CD14-positive monocyte (primary cell): ENCODE measurements around the gene TUBE1. TPM values are rescaled to one million over a fixed set of nuclear protein-coding genes. Genes with fewer than 3 reads are reported as not detected.

ENCODE experiments used
- DNase-seq, 3 donors: peaks; one replicate each; pipeline ENCODE4 v3.0.0-alpha.2; 2011 to 2022
- H2AFZ ChIP-seq: 2 replicates; pipeline ENCODE4 v1.6.0; 2012; ENCODE audit warnings: mild to moderate bottlenecking, low read depth, low read length, inconsistent platforms; ENCODE audit not compliant: insufficient read depth, poor library complexity, severe bottlenecking
- H3K27ac ChIP-seq, 2 donors: 1 replicate in 1 of 2; 2 replicates in 1 of 2; pipeline ENCODE4 v1.5.1; 2012 to 2013; ENCODE audit warnings: low read length in 2 of 2, control low read depth in 1 of 2, inconsistent platforms in 1 of 2, low read depth in 1 of 2, mild to moderate bottlenecking in 1 of 2
- H3K27me3 ChIP-seq, 2 donors: one replicate each; pipeline versions ENCODE4 v1.6.0 to v1.6.1; 2011 to 2013; ENCODE audit warnings: low read length in 2 of 2; ENCODE audit not compliant: control insufficient read depth in 2 of 2, insufficient read depth in 2 of 2
- H3K36me3 ChIP-seq, 2 donors: replicated peaks in 1 of 2; 1 replicate in 1 of 2; 2 replicates in 1 of 2; pipeline versions ENCODE4 v1.5.1 to v1.6.1; 2012 to 2013; ENCODE audit warnings: low read length in 2 of 2, control low read depth in 1 of 2, inconsistent platforms in 1 of 2, mild to moderate bottlenecking in 1 of 2; ENCODE audit not compliant: insufficient read depth in 2 of 2, control insufficient read depth in 1 of 2
- H3K4me1 ChIP-seq, 2 donors: 1 replicate in 1 of 2; 2 replicates in 1 of 2; pipeline versions ENCODE4 v1.5.1 to v1.6.1; 2012 to 2013; ENCODE audit warnings: low read length in 2 of 2, control low read depth in 1 of 2, inconsistent platforms in 1 of 2, mild to moderate bottlenecking in 1 of 2, moderate library complexity in 1 of 2; ENCODE audit not compliant: insufficient read depth in 2 of 2, control insufficient read depth in 1 of 2
- H3K4me2 ChIP-seq: replicated peaks from 2 replicates; pipeline ENCODE3; 2012; ENCODE audit warnings: low read length, moderate library complexity, mild to moderate bottlenecking; ENCODE audit not compliant: poor library complexity, severe bottlenecking; ENCODE audit errors: extremely low read depth
- H3K4me3 ChIP-seq, 3 experiments: fragments of 200-600 bp in 1 of 3; sonication (generic) in 1 of 3; replicated peaks in 1 of 3; 1 replicate in 2 of 3; 2 replicates in 1 of 3; pipeline ENCODE4 v1.5.1; 2011 to 2013; ENCODE audit warnings: low read length in 3 of 3, mild to moderate bottlenecking in 3 of 3, control low read depth in 2 of 3, low read depth in 2 of 3, inconsistent platforms in 1 of 3, moderate library complexity in 1 of 3
- H3K79me2 ChIP-seq: 2 replicates; pipeline ENCODE4 v1.6.0; 2012; ENCODE audit warnings: mild to moderate bottlenecking, control low read depth, inconsistent platforms, low read length, moderate library complexity; ENCODE audit not compliant: insufficient read depth
- H3K9ac ChIP-seq: 2 replicates; pipeline ENCODE4 v1.6.0; 2017; ENCODE audit warnings: low read length, mild to moderate bottlenecking; ENCODE audit not compliant: insufficient read depth, poor library complexity, severe bottlenecking
- H3K9me3 ChIP-seq, 2 donors: replicated peaks in 1 of 2; 1 replicate in 1 of 2; 2 replicates in 1 of 2; pipeline versions ENCODE4 v1.5.1 to v1.6.1; 2012 to 2013; ENCODE audit warnings: low read length in 2 of 2, control low read depth in 1 of 2; ENCODE audit not compliant: control insufficient read depth in 1 of 2, insufficient read depth in 1 of 2
- H4K20me1 ChIP-seq: 2 replicates; pipeline ENCODE4 v1.6.0; 2012; ENCODE audit warnings: mild to moderate bottlenecking, low read length, control low read depth, moderate library complexity; ENCODE audit not compliant: insufficient read depth
- H3K27ac Mint-ChIP-seq, 7 donors: one replicate each; pipeline ENCODE4 v1.8.0; 2020; ENCODE audit warnings: mild to moderate bottlenecking in 7 of 7, mixed read lengths in 7 of 7, moderate library complexity in 6 of 7, inconsistent platforms in 2 of 7
- H3K27me3 Mint-ChIP-seq, 3 donors: one replicate each; pipeline ENCODE4 v1.8.0; 2021 to 2022; ENCODE audit warnings: low read depth in 3 of 3, mild to moderate bottlenecking in 3 of 3, mixed read lengths in 3 of 3, moderate library complexity in 3 of 3, inconsistent platforms in 1 of 3
- H3K36me3 Mint-ChIP-seq, 2 donors: one replicate each; pipeline ENCODE4 v1.8.0; 2020; ENCODE audit warnings: mixed read lengths in 2 of 2, inconsistent platforms in 1 of 2, mild to moderate bottlenecking in 1 of 2
- H3K4me1 Mint-ChIP-seq: one replicate; pipeline ENCODE4 v1.8.0; 2020; ENCODE audit warnings: mild to moderate bottlenecking, mixed read lengths
- H3K4me3 Mint-ChIP-seq, 2 donors: one replicate each; pipeline ENCODE4 v1.8.0; 2020; ENCODE audit warnings: mild to moderate bottlenecking in 2 of 2, mixed read lengths in 2 of 2, moderate library complexity in 1 of 2
- H3K9me3 Mint-ChIP-seq, 7 donors: one replicate each; pipeline ENCODE4 v1.8.0; 2020 to 2022; ENCODE audit warnings: mixed read lengths in 7 of 7, mild to moderate bottlenecking in 6 of 7, moderate library complexity in 6 of 7, inconsistent platforms in 2 of 7
- CTCF ChIP-seq: fragments of 200-600 bp; IDR thresholded peaks from one replicate; pipeline ENCODE4 v1.8.0; 2022; ENCODE audit warnings: antibody characterized with exemption, mild to moderate bottlenecking
- WGBS: methylation state at CpG from one replicate; pipeline ENCODE4 v1.1.5; 2013; ENCODE audit warnings: missing lambda C conversion rate; ENCODE audit not compliant: insufficient coverage; 5-methylcytosine and 5-hydroxymethylcytosine counted together
- intact Hi-C, 2 donors: fragments of 100-400 bp; cut with micrococcal nuclease; formaldehyde crosslinking; loops; one replicate each; pipeline versions ENCODE4 v1.15.0 to v1.15.1; 2023
- polyA plus RNA-seq, 3 donors: library from polyadenylated mRNA; depleted of rRNA in 1 of 3; unstranded in 2 of 3; stranded (reverse) in 1 of 3; fragments of 300-500 nt in 2 of 3; fragments of >200 nt in 1 of 3; fragmentation: Illumina TruSeq in 2 of 3; gene quantifications; 1 replicate in 2 of 3; 2 replicates in 1 of 3; pipeline ENCODE4 v1.2.3, GENCODE V29; 2012 to 2021

TUBE1 gene
- polyA plus RNA-seq, 3 donors: 2.1 to 4.6 (median 2.7) TPM

GRCh38 chr6:112122756-112123155, 35.5 kb upstream of the TUBE1 start:
- Histone ChIP-seq H3K27me3 (no peaks in the 10 kb centered on the region), H3K27ac (peak overlapping the region in 1 of 2 donors; percentile 29), H3K36me3 (no peaks in the 10 kb centered on the region), H3K4me1 (peaks cover 10 to 14% of the 10 kb centered on the region in 2 donors), H2AFZ (no peak overlapping the region), H4K20me1 (no peaks in the 10 kb centered on the region), H3K4me2 (peak overlapping the region; percentile 12), H3K9me3 (no peaks in the 10 kb centered on the region), H3K4me3 (no peak overlapping the region), H3K79me2 (no peaks in the 10 kb centered on the region), H3K9ac (no peak overlapping the region)
- Mint-ChIP-seq H3K27ac (peak overlapping the region in 6 of 7 donors; percentile 4 to 80 (median 56)), H3K9me3 (no peaks in the 10 kb centered on the region), H3K4me3 (peak overlapping the region in 1 of 2 donors; percentile 36), H3K4me1 (peaks cover 14% of the 10 kb centered on the region), H3K27me3 (peaks cover 0 to 2% (median 0%) of the 10 kb centered on the region in 3 donors), H3K36me3 (no peaks in the 10 kb centered on the region)
- DNase-seq: peak; percentile 21 to 45 (median 35)
- no peak for TF ChIP-seq CTCF
- intact Hi-C loops: no loop called here
- 0% methylated on average over 1 of the region's 2 CpGs for WGBS

- Mint-ChIP-seq H3K36me3 (no peaks in the 10 kb centered on the region), H3K4me1 (peaks cover 16% of the 10 kb centered on the region), H3K9me3 (no peaks in the 10 kb centered on the region), H3K4me3 (no peak overlapping the region), H3K27ac (no peak overlapping the region), H3K27me3 (peaks cover 0 to 4% (median 0%) of the 10 kb centered on the region in 3 donors)
- Histone ChIP-seq H4K20me1 (no peaks in the 10 kb centered on the region), H3K4me3 (no peak overlapping the region), H3K4me2 (no peak overlapping the region), H3K4me1 (peaks cover 4 to 10% of the 10 kb centered on the region in 2 donors), H3K36me3 (no peaks in the 10 kb centered on the region), H3K9me3 (no peaks in the 10 kb centered on the region), H3K27ac (no peak overlapping the region), H2AFZ (no peak overlapping the region), H3K27me3 (no peaks in the 10 kb centered on the region), H3K9ac (no peak overlapping the region), H3K79me2 (no peaks in the 10 kb centered on the region)
- intact Hi-C loops: no loop called here
- no peak for TF ChIP-seq CTCF
- no peak for DNase-seq
Measured at GRCh38 chr6:112118034-112118433, 30.8 kb upstream of the TUBE1 start.
